Activated effector memory CD4-positive, alpha-beta T cell treated with anti-CD3 and anti-CD28 coated beads, Interleukin-2, amount 50 U/mL, for 16 hours (primary cell): ENCODE measurements around the gene KLHL29.
A peak's percentile ranks its signal among the peaks of the same experiment; 100 is the strongest.

Source experiments
- DNase-seq: peaks from one replicate; pipeline ENCODE4 v3.0.0-alpha.2; 2020

KLHL29 gene

DNA sequence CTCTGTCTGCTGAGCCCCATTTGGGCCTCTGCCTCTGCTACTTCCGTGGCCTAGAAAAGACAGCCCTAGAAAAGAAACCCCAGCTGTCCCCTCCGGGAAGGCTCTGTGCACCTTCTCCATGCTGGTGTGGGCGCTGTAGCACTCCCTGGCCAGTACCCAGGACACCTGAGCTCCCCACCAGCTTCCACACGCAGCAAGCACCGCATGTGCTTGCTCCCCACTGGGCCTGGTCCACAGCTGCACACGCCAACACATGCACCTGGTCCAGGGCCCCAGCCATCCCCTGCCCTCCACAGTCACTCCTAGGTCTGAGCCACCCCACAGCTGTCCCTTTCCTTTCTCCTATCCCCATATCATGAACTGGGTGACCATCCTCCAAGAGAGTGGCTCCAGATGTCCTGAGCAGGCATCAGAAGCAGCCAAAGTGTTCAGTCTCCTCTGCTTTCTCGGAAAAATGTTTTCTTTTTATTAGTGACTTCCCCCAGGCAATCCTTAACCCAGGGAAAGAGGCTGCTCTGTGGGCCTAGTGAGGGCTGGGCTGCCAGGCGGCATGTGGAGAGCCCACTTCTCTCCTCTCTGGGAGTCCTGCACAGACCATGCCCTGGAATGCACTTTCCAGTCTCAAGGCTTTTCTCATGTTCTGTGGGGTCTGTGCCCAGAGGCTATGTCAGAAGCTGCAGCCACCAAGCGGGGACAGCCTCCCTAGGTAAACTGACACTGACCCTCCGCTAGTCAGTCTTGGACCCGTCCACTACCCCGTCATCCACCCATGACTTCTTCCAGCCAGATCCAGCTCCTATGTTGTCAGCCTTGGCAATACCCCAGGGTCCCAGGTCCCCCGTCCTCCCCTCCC is 133.7 kb downstream of the KLHL29 start:
- no peak for DNase-seq

DNA sequence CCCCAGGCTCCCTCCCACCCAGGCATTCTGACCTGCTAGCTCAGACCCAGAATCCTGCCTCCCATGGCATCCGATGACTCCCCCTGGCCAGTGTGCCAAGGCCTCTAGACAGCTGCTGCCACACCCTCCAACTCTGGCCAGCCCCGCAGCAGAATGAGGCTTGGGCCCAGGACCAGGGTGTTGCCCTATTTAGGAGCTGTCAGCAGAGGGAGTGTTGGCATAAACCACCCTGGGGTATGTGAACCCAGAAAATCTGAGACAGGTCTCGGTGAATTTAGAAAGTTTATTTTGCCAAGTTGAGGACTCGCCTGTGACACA is 134.3 kb downstream of the KLHL29 start:
- DNase-seq: no peak

GRCh38 chr2:23520256-23520655 is 135.3 kb downstream of the KLHL29 start:
- no peak for DNase-seq

- DNase-seq: no peak
Observed at GRCh38 chr2:23521060-23521459, 136.1 kb downstream of the KLHL29 start.

- no peak for DNase-seq
Observed at GRCh38 chr2:23522726-23523372, 137.9 kb downstream of the KLHL29 start.

GRCh38 chr2:23523373-23524260 is 138.6 kb downstream of the KLHL29 start:
- DNase-seq: no peak

DNA sequence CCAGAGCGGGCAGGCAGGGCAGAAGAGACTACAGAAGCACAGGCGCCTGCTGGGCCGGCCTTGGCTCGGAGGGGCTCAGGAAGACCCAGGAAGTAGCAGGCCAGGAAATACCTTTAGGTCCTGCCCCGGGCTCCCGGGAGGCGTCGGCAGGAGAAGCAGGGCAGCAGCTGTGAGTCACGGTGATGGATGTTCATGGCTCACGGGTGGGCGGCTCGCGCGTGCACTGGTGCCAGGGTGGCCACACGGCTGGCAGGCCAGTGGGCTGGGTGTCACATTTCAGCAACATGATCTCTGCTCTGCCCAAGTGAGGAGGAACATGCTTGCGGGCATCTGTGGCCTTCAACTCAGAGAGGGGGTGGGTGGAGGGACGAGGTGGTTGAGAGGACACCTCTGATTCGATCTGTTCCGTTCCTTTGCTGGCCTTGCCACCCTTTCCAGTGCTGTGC is 139.3 kb downstream of the KLHL29 start:
- DNase-seq: no peak

DNA sequence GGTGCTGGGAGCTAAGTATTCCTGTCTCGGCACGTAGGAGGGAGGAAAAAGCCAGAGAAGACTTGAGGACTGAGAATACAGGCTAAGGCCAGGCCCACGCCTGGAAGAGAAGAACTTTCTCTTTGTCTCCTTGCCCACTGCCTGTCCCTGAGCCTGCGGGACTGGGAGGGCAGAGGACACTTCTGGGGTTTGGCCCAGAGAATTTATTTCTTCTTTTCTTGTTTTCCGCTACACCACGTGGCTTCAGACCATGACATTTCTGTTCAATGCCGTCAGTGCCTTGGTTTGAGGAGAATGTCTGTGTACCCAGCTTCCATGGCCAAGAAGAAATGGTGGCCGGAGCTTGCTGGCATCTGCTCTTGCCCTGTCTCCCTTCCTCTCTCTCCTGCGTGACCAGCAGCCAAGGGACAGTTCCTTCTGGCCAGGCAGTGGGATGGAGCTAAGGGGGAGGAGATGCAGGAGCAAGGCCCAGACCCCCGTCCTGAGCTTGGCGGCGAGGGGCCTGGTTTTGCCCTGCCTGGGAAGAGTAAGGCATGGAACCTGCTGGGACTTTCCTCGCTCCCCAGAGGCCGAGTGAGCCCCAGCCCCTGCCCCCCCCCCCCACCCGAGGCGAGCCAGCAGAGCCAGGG is 140.3 kb downstream of the KLHL29 start:
- no peak for DNase-seq

DNA sequence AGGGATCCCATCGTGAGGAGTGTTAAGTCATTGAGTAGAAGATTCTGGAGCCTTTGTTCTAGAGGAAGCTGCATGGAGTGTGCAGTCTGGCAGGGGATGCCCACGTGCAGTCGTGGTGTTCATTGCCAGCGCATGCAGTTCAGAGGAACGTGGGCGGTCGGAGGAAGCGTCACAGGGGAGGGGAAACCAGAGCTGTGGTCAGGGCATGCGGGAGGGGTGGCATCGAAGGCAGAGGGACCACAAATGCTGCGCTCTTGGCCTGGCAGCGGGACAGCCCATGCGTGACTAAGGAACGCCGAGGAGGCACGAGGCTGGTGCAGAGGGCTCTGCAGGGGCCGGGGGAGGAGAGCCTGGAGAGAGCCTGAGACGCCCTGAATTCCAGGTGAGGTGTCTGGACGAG is 141.1 kb downstream of the KLHL29 start:
- no peak for DNase-seq

- DNase-seq: no peak
Observed at GRCh38 chr2:23526835-23527790, 142.1 kb downstream of the KLHL29 start.

GRCh38 chr2:23528171-23528570 is 143.2 kb downstream of the KLHL29 start:
- DNase-seq: no peak

DNA sequence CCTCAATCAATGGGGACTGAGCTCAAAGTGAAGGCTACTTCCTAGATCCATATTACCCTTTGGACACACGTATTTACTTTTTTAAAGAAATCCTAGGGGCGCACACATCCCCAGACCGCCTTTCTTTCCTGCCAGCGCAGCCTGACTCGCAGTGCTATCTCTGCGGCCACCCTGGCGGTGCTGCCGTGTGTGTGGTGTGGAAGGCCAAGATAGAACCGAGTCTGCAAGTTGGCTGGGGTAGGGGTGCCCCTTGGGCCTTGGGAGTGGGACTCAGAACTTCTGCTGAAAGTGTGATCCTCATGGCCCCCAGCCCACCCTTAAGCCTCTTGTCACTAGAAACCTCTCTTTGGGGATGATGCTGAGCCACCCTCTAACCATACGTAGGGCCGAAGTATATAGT is 143.7 kb downstream of the KLHL29 start:
- no peak for DNase-seq

DNA sequence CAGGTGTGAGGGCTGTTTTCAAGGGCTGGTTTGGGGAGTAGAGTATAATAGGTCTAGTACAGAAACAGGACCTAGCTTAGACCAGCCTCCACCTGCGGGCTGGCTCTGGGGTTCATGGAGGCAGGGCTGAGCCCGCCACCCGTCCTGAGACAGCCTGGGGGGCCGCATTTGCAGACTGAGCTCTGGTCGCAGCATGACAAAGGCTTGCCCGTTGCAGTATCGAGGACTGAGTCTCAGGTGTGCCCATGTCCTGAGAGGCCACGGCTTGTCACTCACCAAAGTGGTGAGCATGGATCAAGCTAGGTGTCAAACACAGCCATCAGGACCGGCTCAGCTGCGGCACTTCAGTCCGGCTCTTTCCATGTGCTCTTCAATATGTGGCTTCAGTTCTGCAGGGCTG is 144.7 kb downstream of the KLHL29 start:
- no peak for DNase-seq

DNA sequence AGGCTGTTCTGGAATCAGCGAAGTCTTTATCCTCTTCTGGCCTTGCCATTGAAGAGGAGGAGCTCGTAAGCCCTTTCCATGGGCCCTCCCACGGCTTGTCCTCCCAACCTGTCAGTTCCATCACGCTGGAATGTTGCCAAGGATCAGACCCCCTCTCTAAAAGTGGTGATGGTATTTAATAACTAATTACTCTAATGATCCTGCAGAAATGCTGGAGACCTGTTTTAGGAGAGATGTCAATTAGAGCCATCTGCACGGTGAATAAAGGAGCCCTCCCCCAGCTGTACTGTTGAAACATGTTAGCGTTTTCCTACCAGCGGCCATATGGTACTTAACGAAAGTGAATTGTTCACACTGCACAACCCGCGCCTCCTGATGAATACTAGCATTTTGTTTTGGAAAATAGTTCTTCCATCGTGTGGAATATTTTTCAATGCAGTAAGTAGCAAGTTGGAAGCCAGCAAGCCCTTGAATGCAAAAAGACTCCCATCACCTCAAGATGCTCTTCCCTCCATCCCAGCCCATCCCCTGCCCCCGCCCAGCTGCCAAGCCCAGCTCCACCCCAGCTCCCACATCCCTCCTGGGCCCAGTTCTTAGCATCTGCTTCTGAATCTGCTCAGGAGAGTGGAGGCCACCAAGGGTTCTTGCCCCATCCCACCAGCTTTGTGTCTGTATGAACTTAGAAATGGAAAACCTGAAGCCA is 145.4 kb downstream of the KLHL29 start:
- DNase-seq: no peak

DNA sequence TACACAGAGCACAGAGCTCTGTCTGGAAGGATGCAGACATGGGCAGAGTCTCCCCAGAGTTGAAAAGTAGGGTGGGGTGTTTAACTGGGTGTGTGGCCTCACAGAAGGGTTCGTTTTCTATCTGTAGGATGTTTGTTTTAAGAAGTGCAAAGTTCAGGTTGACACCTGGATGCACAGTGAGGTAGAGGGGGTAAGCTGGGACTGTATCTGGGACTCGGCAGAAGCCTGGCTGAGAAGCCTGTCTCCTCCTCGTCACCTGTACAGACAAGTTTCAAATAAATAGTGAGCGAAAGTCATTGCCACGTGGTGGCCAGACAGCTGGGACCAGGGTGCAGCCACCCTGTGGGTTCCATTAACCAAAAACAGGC is 145.9 kb downstream of the KLHL29 start:
- DNase-seq: no peak

- DNase-seq: no peak
Observed at GRCh38 chr2:23531280-23531679, 146.3 kb downstream of the KLHL29 start.

GRCh38 chr2:23531881-23532280 is 146.9 kb downstream of the KLHL29 start:
- no peak for DNase-seq

- peak; percentile 69 for DNase-seq
Observed at GRCh38 chr2:23532391-23533337, 147.7 kb downstream of the KLHL29 start.

- DNase-seq: no peak
Observed at GRCh38 chr2:23533338-23533695, 148.3 kb downstream of the KLHL29 start.

- no peak for DNase-seq
Observed at GRCh38 chr2:23534771-23535170, 149.8 kb downstream of the KLHL29 start.
